ENCODE results near the gene FBXW7. TPM values are rescaled to one million over a fixed set of nuclear protein-coding genes. Genes with fewer than 3 reads are reported as not detected.

Gene FBXW7
- total and polyA plus RNA-seq, 8 donors, result 10.1 to 30.1 (median 17.6) TPM

GRCh38 chr4:152334931-152335330 is 201.0 kb downstream of the FBXW7 start:
- Histone ChIP-seq H3K4me1 (no peaks in the 10 kb centered on the region), H3K27me3 (no peaks in the 10 kb centered on the region), H3K27ac (no peak overlapping the region), H3K4me3 (no peak overlapping the region), H3K9me3 (no peaks in the 10 kb centered on the region), H3K36me3 (peaks cover 0 to 3% (median 0%) of the 10 kb centered on the region in 3 donors)
- no peak for FAIRE-seq
- no peak for TF ChIP-seq CTCF (IDR thresholded peaks at IDR 0.05)
- intact Hi-C loops (cut with DNase I), result no loop called here
- DNase-seq, result no peak
- ATAC-seq, result no peak
- 64 to 67% methylated on average over 3 of the region's 3 CpGs for WGBS, 2 donors

- H3K9me3 ChIP-seq, result no peaks in the 10 kb centered on the region
- FAIRE-seq, result no peak
- 92 to 93% methylated on average over 2 of the region's 2 CpGs for WGBS, 2 donors
- TF ChIP-seq CTCF (IDR thresholded peaks at IDR 0.05), result no peak
- H3K36me3 ChIP-seq, result peaks cover 0 to 20% (median 5%) of the 10 kb centered on the region in 3 donors
- no peaks in the 10 kb centered on the region for H3K27me3 ChIP-seq
- no peak overlapping the region for H3K4me3 ChIP-seq
- no peak overlapping the region for H3K27ac ChIP-seq
- intact Hi-C loops (cut with DNase I), result no loop called here
- DNase-seq, result no peak
- ATAC-seq, result no peak
- H3K4me1 ChIP-seq, result no peaks in the 10 kb centered on the region
Observed at GRCh38 chr4:152331042-152331441, 204.8 kb downstream of the FBXW7 start.

GRCh38 chr4:152328582-152328981 is 207.3 kb downstream of the FBXW7 start:
- FAIRE-seq, result no peak
- TF ChIP-seq CTCF (IDR thresholded peaks at IDR 0.05), result no peak
- intact Hi-C loops (cut with DNase I), result no loop called here
- Histone ChIP-seq H3K27me3 (no peaks in the 10 kb centered on the region), H3K4me3 (no peak overlapping the region), H3K27ac (no peak overlapping the region), H3K36me3 (peaks cover 0 to 20% (median 5%) of the 10 kb centered on the region in 3 donors), H3K4me1 (no peaks in the 10 kb centered on the region), H3K9me3 (no peaks in the 10 kb centered on the region)
- no peak for ATAC-seq
- no peak for DNase-seq
- WGBS, 2 donors, result 84 to 88% methylated on average over 1 of the region's 1 CpG

DNA sequence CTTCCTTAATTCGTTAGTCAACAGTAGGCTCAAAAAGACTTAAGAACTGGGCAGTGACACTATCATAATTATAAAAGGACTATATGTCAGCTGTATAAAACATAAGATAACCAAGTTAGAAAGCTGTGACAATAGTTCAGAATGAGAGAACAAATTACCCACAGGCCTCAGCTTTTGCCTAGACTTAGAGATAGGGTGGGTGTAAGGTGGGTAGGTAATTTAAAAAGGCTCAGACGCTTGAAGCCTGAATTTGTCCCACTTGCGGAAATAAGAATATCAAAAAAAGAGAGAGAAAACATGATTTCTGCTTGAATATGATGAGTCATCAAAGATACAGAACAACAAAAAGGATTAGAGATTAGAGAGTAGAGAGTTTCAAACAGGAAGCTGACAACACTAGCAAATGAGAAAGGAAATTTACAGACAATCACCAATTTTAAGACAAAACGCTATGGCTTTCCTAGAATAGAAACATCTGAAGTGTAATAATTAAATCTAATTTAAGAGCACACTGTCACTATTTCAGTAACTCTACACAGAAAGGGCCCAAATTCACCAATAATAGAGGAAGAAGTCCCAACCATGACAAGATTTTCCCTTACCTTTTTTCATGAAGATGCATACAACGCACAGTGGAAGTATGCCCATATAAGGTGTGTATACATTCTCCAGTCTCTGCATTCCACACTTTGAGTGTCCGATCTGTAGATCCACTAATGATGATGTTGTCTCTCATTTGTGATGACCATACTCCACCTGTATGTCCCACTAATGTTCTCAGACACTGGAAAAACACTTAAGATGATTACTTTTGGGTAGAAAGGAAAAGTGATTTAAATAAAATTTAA is 208.1 kb downstream of the FBXW7 start:
- 94 to 96% methylated on average over 6 of the region's 6 CpGs for WGBS, 2 donors
- intact Hi-C loops (cut with DNase I), result no loop called here
- no peaks in the 10 kb centered on the region for H3K4me1 ChIP-seq
- peaks cover 0 to 23% (median 5%) of the 10 kb centered on the region in 3 donors for H3K36me3 ChIP-seq
- no peak overlapping the region for H3K27ac ChIP-seq
- DNase-seq (no peak), FAIRE-seq (no peak), ATAC-seq (no peak)
- no peak for TF ChIP-seq CTCF (IDR thresholded peaks at IDR 0.05)
- no peak overlapping the region for H3K4me3 ChIP-seq
- no peaks in the 10 kb centered on the region for H3K27me3 ChIP-seq
- H3K9me3 ChIP-seq, result no peaks in the 10 kb centered on the region

GRCh38 chr4:152325831-152326230 is 210.1 kb downstream of the FBXW7 start:
- H3K4me3 ChIP-seq, result no peak overlapping the region
- DNase-seq (no peak), FAIRE-seq (no peak), ATAC-seq (no peak)
- no peaks in the 10 kb centered on the region for H3K9me3 ChIP-seq
- 85 to 88% methylated on average over 5 of the region's 5 CpGs for WGBS, 2 donors
- TF ChIP-seq CTCF (IDR thresholded peaks at IDR 0.05), result no peak
- peaks cover 0 to 29% (median 5%) of the 10 kb centered on the region in 3 donors for H3K36me3 ChIP-seq
- no peak overlapping the region for H3K27ac ChIP-seq
- no peaks in the 10 kb centered on the region for H3K27me3 ChIP-seq
- no peaks in the 10 kb centered on the region for H3K4me1 ChIP-seq
- intact Hi-C loops (cut with DNase I), result no loop called here

All from pancreas (tissue), 10 donors.